SK-N-SH treated with all-trans-retinoic acid at 6 μM for 48 hours (cell line): ENCODE results near the gene YIF1A.

Source experiments
- ARNTL ChIP-seq: fragments of 450-650 bp; formaldehyde crosslinking; IDR thresholded peaks from 2 replicates; pipeline ENCODE4 v1.5.0; 2020; ENCODE audit warnings: low read depth, mild to moderate bottlenecking, moderate library complexity, borderline replicate concordance
- CSDC2 ChIP-seq: fragments of 250-450 bp; sonication (Bioruptor Pico); IDR thresholded peaks from 2 replicates; pipeline ENCODE4 v1.5.0; 2020; ENCODE audit warnings: mild to moderate bottlenecking, moderate library complexity
- ESRRG ChIP-seq: fragments of 250-450 bp; sonication (Bioruptor Pico); IDR thresholded peaks from 2 replicates; pipeline ENCODE4 v1.6.1; 2021; ENCODE audit warnings: mild to moderate bottlenecking
- PATZ1 ChIP-seq: fragments of 250-450 bp; sonication (Bioruptor Pico); IDR thresholded peaks from 2 replicates; pipeline ENCODE4 v1.8.0; 2020; ENCODE audit warnings: mild to moderate bottlenecking, moderate library complexity, borderline replicate concordance
- RARB ChIP-seq: fragments of 250-450 bp; sonication (Bioruptor Pico); IDR thresholded peaks from 2 replicates; pipeline ENCODE4 v1.8.0; 2021; ENCODE audit warnings: mild to moderate bottlenecking, moderate library complexity
- TCF4 ChIP-seq: fragments of 250-450 bp; sonication (Bioruptor Pico); IDR thresholded peaks from 2 replicates; pipeline ENCODE4 v1.8.0; 2021; ENCODE audit warnings: mild to moderate bottlenecking, moderate library complexity, borderline replicate concordance
- TOX ChIP-seq: fragments of 250-450 bp; sonication (Bioruptor Pico); IDR thresholded peaks from 2 replicates; pipeline ENCODE4 v1.8.0; 2021; ENCODE audit warnings: mild to moderate bottlenecking, moderate library complexity, borderline replicate concordance
- ZC3H10 ChIP-seq: fragments of 250-450 bp; sonication (Bioruptor Pico); IDR thresholded peaks from 2 replicates; pipeline ENCODE4 v1.5.1; 2021; ENCODE audit warnings: mild to moderate bottlenecking, moderate library complexity
- ZFP30 ChIP-seq: fragments of 450-650 bp; formaldehyde crosslinking; IDR thresholded peaks from 2 replicates; pipeline ENCODE4 v1.5.0; 2022; ENCODE audit warnings: mild to moderate bottlenecking, moderate library complexity
- ZNF565 ChIP-seq: fragments of 450-650 bp; formaldehyde crosslinking; conservative IDR thresholded peaks from 2 replicates; pipeline ENCODE4 v1.5.0; 2020; ENCODE audit warnings: low read depth, mild to moderate bottlenecking, moderate library complexity
- TF ChIP-seq, protein P1 (sequence below): fragments of 250-450 bp; sonication (Bioruptor Pico); IDR thresholded peaks from 2 replicates; pipeline ENCODE4 v1.5.1; 2020; ENCODE audit warnings: low read depth, mild to moderate bottlenecking, moderate library complexity
- TF ChIP-seq, protein P2 (sequence below): fragments of 250-450 bp; sonication (Bioruptor Pico); IDR thresholded peaks from 2 replicates; pipeline ENCODE4 v1.5.0; 2020; ENCODE audit warnings: mild to moderate bottlenecking, moderate library complexity

DNA sequence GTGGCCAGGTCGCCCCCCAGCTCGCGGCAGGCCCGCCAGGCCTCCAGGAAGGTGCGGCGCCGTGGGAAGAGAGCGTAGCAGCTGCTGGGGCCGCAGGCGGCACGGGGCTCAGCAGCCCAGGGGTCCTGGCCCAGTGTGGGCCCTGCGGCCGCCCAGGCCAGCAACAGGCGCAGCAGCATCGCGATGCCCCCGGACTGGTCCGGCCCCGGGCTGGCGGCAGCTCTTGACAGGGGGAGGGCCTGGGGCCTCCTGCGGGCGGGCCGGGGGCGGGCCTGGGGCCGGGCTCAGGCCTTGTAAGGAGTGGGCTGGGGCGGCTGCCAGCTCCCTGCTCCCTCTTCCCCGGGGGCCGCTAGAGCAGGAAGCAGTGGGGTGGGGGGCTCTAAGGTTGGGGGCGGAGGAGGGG lies 27.9 kb upstream of the YIF1A start, which contains the start of gene CD248:
- TF ChIP-seq ZC3H10 (CRISPR knock-in tag) (no peak), CSDC2 (CRISPR knock-in tag) (no peak), TOX (CRISPR knock-in tag) (no peak), PATZ1 (CRISPR knock-in tag) (no peak), ARNTL (no peak), RARB (no peak), ZFP30 (no peak), ESRRG (CRISPR knock-in tag) (no peak), ZNF565 (CRISPR knock-in tag) (no peak), TCF4 (no peak)
- TF ChIP-seq, protein P1, sequence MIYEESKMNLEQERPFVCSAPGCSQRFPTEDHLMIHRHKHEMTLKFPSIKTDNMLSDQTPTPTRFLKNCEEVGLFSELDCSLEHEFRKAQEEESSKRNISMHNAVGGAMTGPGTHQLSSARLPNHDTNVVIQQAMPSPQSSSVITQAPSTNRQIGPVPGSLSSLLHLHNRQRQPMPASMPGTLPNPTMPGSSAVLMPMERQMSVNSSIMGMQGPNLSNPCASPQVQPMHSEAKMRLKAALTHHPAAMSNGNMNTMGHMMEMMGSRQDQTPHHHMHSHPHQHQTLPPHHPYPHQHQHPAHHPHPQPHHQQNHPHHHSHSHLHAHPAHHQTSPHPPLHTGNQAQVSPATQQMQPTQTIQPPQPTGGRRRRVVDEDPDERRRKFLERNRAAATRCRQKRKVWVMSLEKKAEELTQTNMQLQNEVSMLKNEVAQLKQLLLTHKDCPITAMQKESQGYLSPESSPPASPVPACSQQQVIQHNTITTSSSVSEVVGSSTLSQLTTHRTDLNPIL (CRISPR knock-in tag): no peak
- TF ChIP-seq, protein P2, sequence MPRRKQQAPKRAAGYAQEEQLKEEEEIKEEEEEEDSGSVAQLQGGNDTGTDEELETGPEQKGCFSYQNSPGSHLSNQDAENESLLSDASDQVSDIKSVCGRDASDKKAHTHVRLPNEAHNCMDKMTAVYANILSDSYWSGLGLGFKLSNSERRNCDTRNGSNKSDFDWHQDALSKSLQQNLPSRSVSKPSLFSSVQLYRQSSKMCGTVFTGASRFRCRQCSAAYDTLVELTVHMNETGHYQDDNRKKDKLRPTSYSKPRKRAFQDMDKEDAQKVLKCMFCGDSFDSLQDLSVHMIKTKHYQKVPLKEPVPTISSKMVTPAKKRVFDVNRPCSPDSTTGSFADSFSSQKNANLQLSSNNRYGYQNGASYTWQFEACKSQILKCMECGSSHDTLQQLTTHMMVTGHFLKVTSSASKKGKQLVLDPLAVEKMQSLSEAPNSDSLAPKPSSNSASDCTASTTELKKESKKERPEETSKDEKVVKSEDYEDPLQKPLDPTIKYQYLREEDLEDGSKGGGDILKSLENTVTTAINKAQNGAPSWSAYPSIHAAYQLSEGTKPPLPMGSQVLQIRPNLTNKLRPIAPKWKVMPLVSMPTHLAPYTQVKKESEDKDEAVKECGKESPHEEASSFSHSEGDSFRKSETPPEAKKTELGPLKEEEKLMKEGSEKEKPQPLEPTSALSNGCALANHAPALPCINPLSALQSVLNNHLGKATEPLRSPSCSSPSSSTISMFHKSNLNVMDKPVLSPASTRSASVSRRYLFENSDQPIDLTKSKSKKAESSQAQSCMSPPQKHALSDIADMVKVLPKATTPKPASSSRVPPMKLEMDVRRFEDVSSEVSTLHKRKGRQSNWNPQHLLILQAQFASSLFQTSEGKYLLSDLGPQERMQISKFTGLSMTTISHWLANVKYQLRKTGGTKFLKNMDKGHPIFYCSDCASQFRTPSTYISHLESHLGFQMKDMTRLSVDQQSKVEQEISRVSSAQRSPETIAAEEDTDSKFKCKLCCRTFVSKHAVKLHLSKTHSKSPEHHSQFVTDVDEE: no peak
